CD4-positive, alpha-beta T cell treated with Interleukin-17A for 1 hour (primary cell): ENCODE data around the gene GALNT10.
"Not testable (repeated sequence)": the region's sequence is repeated elsewhere in the genome, so short reads cannot be mapped to it uniquely, and the experiment has no call there.

Experiments used
- DNase-seq: peaks from one replicate; pipeline ENCODE4 v3.0.0-alpha.2; 2020

GALNT10 gene, protein sequence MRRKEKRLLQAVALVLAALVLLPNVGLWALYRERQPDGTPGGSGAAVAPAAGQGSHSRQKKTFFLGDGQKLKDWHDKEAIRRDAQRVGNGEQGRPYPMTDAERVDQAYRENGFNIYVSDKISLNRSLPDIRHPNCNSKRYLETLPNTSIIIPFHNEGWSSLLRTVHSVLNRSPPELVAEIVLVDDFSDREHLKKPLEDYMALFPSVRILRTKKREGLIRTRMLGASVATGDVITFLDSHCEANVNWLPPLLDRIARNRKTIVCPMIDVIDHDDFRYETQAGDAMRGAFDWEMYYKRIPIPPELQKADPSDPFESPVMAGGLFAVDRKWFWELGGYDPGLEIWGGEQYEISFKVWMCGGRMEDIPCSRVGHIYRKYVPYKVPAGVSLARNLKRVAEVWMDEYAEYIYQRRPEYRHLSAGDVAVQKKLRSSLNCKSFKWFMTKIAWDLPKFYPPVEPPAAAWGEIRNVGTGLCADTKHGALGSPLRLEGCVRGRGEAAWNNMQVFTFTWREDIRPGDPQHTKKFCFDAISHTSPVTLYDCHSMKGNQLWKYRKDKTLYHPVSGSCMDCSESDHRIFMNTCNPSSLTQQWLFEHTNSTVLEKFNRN

DNA sequence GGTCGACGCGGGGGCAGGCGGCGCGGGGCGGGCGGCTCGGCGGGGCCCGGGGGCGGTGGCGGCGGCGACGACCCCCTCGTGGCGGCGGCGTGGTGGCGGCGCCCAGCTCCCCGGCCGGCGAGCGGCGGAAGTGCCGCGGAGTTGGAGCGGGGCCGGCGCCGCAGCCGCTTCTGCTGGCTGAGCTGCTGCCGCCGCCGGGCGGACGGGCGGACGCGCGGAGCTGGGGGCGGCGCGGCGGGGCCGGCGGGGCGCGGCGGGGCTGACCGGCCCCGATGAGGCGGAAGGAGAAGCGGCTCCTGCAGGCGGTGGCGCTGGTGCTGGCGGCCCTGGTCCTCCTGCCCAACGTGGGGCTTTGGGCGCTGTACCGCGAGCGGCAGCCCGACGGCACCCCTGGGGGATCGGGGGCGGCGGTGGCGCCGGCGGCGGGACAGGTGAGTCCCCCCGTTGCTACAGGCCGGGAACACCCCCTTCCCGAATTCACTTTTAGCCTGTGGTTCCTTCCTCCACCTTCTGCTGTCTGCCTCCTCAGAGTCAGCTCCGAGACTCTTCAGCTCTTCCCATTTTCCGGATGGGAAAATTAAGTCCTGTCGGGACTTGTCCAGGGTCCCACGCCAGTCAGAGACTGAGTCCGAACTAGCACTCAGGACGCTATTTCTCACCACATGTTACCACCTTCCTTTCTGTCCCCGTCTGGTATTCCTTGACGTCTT is at the start of gene GALNT10:
TSS of gene GALNT10 (plus strand) at position 139 of the 710 bp plus-strand sequence. CDS start at position 273, 134 bp downstream.
- no peak for DNase-seq

DNA sequence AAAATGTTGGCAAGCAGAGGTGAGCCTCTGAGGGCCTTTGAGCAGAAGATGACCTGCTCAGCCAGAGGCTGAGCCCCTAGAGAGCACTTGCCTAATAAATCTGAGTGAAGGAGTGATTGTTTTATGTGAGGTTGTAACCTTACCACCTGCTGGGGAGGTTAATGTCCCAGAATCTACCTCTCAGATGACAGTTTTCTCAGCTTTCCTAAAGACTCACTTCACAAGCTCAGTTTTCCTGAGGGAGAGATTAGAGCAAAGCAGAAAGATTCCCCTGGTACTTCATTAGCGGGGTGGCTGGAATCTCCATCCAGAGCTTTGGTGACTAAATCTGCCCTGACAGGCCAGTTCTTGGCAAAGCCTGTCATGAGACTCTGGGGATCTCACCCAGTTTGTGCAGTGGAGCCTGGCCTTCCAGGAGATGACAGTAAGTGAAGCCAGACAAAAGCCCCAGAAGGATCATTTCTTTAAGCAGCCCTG is 48.8 kb upstream of the GALNT10 start:
- no peak for DNase-seq

DNA sequence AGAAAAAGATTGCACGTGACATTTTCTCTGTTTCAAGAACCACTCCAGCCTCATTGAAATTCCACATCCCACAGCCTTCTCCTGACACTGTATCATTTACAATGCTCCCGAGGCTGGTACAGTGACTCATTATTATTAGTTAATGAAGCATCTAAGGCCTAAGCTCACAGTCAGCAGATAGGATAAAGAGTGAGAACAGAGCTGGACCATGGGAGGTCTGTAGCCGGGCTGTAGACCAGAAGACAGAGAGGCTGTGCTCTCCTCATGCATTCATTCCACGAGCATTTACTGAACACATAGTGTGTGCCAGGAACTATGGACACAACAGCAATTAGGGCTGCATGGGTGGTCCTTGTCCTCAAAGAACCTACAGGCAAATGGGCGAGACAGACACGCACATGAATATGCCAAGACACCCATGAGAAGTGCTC is 47.3 kb upstream of the GALNT10 start:
- no peak for DNase-seq

- no peak for DNase-seq
Observed at GRCh38 chr5:154145268-154145667, 45.3 kb upstream of the GALNT10 start.

- DNase-seq = no peak
Observed at GRCh38 chr5:154146409-154146808, 44.1 kb upstream of the GALNT10 start.

DNA sequence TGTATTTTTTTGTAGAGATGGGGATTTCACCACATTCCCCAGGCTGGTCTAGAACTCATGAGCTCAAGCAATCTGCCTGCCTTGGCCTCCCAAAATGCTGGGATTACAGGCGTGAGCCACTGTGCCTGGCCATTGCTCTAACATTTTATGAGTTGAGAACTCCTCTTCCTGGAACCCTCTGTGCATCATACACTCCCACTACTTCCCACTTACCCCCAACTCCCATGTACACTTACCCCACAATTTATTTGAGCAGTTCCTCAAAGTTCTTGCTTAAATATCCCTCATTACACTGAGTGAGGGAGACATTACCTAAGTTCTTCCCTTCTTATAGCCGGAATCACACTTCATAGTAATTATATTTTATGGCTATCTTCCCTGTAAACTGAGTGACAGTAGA is 42.9 kb upstream of the GALNT10 start:
- no peak for DNase-seq

DNA sequence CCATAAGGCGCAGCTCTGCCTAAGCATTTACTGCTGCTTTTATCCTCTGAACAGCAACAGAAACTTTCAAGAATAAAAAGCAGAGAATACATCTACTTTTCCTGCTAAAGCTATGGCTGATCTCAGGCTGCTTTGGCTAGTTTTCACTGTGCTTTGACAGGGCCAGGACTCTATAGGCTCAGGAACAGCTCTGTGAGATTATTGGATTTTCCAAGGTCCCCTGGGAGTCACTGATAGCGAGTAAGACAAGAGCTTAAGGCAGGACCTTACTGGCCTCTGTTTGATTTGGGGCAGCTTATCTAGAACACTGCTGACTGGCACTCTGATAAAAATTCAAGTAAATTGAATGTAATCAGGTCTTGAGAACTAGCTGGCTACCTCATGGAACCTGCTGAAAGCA is 40.1 kb upstream of the GALNT10 start:
- not testable (repeated sequence) for DNase-seq

- DNase-seq = peak; percentile 4
Observed at GRCh38 chr5:154157483-154158378, 32.8 kb upstream of the GALNT10 start.

DNA sequence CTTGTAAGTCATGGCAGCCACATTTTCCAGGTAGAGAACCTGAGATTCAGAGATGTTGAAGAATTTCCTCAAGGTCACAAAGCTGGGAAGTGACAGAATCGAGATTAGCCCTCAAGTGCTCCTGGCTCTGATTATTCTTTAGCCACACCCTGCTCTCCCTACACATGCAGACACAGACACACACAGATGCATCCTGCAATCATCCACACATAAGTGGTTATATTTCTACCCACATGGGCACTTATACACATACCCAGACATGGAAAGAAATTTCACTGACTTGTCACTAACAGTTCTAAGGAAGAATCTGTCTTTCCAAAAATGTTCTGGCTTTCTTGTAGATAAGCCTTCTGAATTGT is 32.2 kb upstream of the GALNT10 start:
- DNase-seq = no peak

- no peak for DNase-seq
Observed at GRCh38 chr5:154159343-154159742, 31.2 kb upstream of the GALNT10 start.

DNA sequence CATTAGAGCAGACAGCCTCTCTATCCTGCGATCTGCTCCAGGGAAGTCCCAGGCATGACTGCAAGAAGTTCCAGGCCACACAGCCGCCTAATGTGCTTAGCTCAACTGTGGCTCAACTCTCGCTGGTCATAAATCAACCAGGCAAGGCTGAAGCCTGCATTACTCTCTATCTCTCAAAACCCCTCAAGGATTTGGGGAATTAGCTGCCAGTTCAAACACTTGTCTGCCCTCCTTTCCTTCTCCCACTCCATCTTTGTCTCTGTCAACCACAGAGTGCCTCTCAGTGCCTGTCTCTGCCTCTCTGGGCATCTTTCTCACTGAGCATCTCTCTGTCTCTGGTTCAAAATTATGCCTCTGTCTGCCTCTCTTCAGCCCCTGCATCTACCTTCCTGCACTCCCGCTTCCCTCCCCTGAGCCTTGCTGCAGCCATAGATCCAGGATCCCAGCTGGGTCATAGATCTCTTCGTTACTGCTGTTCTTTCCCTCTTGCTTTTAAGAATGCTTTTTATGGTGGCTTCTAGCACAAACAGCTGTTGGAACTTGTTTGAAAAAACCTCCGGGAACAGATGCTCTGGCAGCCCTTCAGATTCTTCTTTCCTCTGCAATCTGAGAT is 27.9 kb upstream of the GALNT10 start:
- no peak for DNase-seq

- DNase-seq = no peak
Observed at GRCh38 chr5:154163327-154164248, 26.9 kb upstream of the GALNT10 start.

DNA sequence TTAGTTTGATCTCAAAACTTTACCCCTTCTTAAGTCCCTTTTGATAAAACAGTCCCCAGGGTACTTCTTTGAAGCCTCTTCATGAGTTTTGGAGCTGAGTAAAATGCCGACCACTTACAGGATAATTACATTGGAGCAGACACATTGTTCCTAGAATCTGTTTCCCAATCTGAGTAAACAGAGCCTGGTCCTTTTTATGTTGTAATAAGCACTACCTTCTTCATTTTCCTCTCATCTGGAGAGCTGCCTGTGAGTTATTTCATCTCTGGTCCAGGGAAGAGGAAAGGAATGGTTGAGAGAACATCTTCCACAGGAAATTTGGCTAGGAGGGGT is 26.3 kb upstream of the GALNT10 start:
- no peak for DNase-seq

- no peak for DNase-seq
Observed at GRCh38 chr5:154165886-154166285, 24.6 kb upstream of the GALNT10 start.

- no peak for DNase-seq
Observed at GRCh38 chr5:154166901-154167791, 23.4 kb upstream of the GALNT10 start.

DNA sequence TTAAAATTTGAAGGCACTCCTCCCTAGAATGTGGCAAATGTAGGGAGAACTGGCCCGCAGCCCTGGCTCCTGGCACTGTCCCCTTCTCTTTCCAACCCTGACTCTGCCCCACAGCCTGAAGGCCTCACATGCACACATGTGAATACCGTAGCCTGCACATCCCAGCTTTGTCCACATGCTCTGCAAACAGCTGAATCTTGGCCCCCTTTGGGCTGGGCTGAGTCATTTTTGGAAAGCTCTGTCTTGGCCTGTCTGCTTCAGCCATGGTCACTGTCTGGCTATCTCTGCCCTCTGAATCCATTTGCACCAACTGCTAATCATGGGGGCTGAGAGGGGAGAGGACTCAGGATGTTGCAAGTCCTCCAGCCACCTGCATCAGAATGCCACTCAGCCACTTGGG is 22.1 kb upstream of the GALNT10 start:
- DNase-seq = no peak

- DNase-seq = no peak
Observed at GRCh38 chr5:154172785-154173184, 17.7 kb upstream of the GALNT10 start.

- DNase-seq = no peak
Observed at GRCh38 chr5:154174091-154174490, 16.4 kb upstream of the GALNT10 start.

GRCh38 chr5:154176181-154176580 is 14.4 kb upstream of the GALNT10 start:
- no peak for DNase-seq

- DNase-seq = no peak
Observed at GRCh38 chr5:154178661-154179060, 11.9 kb upstream of the GALNT10 start.
